Epithelial cell of prostate (primary cell): ENCODE results near the gene ZNF474.

Experiments
- DNase-seq: peaks from one replicate; pipeline ENCODE4 v3.0.0-alpha.2; 2011; ENCODE audit warnings: low read depth, low spot score
- H3K27ac ChIP-seq: fragments of 450-650 bp; 2 replicates; pipeline ENCODE4 v1.5.1; 2017; ENCODE audit warnings: mild to moderate bottlenecking

Gene ZNF474

DNA sequence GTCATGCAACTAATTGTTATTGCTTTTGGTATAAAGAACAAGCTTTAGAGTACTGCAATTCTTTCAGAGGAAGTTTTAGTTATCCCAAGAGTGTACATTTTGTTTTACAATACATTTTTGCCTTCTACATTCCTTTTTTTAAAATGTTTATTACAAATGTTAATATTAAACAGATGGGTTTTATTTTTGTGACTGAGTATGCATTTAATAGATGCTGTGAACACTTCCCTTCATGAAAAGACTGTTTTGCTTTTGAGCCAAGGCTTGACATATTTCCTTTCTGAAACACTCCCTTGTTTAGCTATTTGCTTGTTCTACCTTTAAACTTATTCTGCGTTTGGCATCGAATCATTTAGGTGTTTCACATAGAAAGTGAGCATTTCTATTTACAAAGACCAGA lies 14.8 kb upstream of the ZNF474 start:
- no peak overlapping the region for H3K27ac ChIP-seq
- no peak for DNase-seq

- DNase-seq, result no peak
- no peak overlapping the region for H3K27ac ChIP-seq
Observed at GRCh38 chr5:122118356-122118948, 10.9 kb upstream of the ZNF474 start.

GRCh38 chr5:122119205-122119604 lies 10.1 kb upstream of the ZNF474 start:
- no peak for DNase-seq

DNA sequence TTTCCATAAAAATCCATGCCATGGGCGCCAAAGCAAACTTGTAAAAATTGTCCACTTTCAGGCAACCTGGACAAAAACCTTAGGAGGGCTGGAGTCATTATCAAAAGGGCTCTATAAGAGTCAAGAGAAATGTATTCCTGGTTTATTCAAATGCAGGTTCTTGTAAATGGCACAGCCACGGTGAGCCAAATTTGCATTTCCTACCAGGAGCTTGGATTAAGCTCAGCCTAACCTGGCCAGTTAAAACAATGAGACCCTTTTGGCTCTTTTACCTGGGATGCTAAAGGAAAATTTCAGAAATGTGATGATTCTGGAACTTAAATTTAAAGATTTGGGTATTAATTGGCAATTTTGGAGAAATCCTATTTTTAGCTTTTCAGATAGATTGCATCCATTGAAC lies 8.9 kb upstream of the ZNF474 start:
- no peak overlapping the region for H3K27ac ChIP-seq

More at GRCh38 chr5:122119205-122119604, 10.1 kb upstream of the ZNF474 start:
- no peak overlapping the region for H3K27ac ChIP-seq

DNA sequence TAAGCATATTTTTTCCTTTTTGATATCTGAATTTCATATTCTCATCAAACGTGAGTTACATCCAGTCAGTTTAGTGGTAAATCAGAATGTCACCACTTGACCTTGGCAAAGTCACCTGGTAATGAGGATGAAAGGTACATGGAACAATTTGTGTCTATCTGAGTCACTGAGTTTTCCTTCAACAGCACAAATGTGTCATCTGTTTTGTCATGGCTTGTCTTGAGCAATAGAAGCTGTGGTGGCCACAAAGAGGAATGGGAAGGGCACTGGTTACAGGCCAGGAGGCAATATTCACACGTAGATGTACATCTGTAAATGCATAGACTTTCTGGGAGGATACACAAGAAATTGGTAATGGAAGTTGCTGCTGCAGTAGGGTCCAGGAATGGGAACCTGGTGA lies 8.4 kb upstream of the ZNF474 start:
- DNase-seq, result peak; percentile 29

More for the DNA sequence above, 8.9 kb upstream of the ZNF474 start:
- DNase-seq, result no peak

DNA sequence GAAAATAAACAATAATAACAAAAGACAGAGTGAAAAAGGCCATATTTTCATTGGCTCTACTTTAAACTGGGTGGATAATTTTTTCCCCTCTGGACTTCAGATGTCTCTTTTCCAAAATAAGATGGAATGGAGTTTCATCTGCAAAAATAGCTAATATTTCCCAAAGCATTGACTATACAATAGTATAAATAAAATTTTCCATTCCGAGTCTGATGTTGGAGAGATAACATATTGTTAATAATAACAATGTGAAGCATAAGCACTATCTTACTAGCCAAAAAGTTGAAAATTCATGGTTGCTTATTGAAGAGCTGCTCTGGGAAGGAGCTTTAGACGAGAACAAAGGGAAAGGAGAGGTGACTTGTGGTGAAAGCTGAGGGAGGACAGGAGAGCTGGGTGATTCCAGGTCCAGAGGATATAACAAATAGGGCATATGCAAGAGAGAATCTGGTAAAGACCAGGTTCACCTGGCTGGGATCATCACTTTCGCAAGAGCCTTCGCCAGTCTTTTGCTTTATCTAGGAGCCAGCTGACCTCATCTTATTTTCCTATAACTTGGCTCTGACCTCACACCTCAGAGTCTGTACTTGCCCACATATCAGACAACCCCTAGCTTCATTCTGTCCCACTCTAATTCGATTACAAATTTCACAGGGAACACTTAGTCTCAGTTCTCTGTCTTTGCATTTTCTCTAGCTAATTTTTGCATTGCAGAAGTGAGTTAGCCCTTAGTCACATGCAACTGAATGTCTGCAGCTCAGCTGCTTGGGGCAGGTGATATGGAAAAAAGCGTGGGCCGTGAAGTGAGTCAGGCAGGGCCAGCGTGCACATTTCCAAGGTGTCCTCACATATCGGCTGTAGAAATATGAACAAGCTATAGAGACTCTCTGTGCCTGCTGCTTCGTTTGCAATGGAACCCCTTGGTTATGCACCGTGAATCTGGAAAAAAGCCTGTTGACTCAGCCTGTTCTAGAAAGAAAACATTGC lies 7.6 kb upstream of the ZNF474 start:
- peak; percentile 26 for DNase-seq
- H3K27ac ChIP-seq, result peak overlapping the region; percentile 59

More for the DNA sequence above, 8.4 kb upstream of the ZNF474 start:
- peak overlapping the region; percentile 59 for H3K27ac ChIP-seq

DNA sequence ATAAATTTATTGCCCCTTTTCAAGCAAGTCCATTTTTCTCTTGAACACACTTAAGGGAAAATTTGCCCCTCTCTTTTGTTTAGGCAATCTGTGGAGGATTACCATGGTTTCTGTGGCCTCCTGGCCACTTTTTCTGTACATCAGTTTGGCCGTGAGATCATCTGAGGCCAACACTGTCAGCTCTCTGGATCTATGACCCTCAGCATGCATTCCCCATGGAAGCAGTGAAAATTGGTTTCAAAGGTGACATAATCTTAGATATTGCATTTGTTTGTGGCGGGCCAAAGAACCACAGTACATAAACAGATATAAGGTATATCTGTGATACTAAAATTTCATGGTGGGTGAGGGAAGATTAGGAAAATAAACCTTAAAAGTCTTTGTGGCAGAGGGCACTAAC lies 4.6 kb upstream of the ZNF474 start:
- DNase-seq, result no peak

DNA sequence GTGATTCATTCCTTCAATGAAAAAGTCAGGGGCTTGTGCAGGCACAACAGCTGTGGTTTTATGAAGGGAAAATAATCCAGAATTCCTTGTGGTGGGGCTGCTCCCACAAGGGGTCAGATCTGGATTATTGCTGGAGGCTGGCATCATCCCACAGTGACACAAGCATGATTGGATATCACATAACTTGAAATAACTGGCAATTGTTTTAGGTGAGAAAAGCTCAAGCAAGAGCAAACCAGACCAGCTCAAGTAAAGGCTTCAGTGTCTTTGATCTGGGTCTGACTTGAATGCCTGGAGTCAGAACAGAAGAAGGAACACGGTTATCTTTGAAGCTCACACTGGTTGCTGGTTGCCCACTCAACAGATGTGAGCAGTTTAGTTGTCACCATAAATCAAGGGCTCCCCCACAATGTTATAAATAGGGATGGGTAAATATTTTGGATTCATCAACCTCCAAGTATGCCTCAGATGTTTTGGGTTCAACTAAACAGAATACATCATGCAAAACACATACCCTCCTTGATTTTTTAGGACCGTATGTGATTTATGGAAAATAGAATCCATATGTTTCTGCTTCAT lies 3.1 kb upstream of the ZNF474 start:
- H3K27ac ChIP-seq, result no peak overlapping the region

More for the DNA sequence above, 4.6 kb upstream of the ZNF474 start:
- H3K27ac ChIP-seq, result no peak overlapping the region

DNA sequence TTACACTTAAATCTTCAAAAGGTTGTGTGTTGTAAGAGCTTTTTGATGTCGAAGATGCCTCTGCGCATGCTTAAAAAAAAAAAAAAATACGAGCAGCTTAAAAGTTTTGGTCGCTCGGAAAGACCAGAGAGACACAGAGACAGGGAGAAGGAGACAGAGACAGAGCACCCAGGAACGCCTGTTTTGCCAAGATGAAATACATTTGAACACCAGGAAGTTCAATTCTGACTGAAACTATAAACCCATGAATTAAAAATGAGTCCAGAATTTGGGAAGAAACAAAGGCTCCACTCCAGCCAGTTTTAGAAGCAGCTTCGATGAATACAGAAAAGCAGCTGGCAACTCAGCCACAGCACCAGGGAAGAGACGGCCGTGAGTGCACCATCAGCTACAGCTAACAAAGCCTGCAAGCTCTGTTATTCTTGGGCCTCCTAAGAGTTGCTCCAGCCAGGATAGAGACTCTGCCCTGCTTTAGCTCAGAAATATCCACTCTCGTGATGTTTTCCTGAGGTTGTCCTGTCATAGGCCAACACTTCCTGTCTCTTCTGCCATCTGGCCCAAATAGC lies 2.5 kb upstream of the ZNF474 start:
- DNase-seq, result no peak
- H3K27ac ChIP-seq, result no peak overlapping the region

More for the DNA sequence above, 3.1 kb upstream of the ZNF474 start:
- no peak for DNase-seq

DNA sequence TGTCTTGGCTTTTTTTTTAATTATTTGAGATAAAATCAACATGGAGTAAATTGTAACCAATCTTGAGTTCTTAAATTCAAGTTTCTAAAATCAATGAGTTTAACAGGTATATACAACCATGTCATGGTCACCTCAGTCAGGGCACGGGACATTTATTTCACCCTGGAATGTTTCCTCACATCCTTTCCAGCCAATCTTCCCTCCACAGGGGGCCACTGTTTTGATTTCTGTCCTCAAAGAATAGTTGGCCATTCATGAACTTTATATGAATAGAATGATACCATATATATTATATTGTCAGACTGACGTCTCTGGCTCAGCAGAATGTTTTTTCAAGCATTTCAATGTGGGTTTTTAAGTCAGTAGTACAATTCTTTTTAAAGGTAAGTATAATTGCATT lies 806 bp downstream of the ZNF474 start:
- no peak overlapping the region for H3K27ac ChIP-seq
- no peak for DNase-seq

- DNase-seq, result no peak
- H3K27ac ChIP-seq, result no peak overlapping the region
Observed at GRCh38 chr5:122137702-122138101, 8.4 kb downstream of the ZNF474 start.

GRCh38 chr5:122138356-122138755 lies 9.0 kb downstream of the ZNF474 start:
- DNase-seq, result no peak

GRCh38 chr5:122140900-122141299 lies 11.6 kb downstream of the ZNF474 start:
- no peak for DNase-seq
- no peak overlapping the region for H3K27ac ChIP-seq

More at GRCh38 chr5:122138356-122138755, 9.0 kb downstream of the ZNF474 start:
- H3K27ac ChIP-seq, result no peak overlapping the region

GRCh38 chr5:122141751-122142150 lies 12.4 kb downstream of the ZNF474 start:
- DNase-seq, result no peak
- no peak overlapping the region for H3K27ac ChIP-seq

DNA sequence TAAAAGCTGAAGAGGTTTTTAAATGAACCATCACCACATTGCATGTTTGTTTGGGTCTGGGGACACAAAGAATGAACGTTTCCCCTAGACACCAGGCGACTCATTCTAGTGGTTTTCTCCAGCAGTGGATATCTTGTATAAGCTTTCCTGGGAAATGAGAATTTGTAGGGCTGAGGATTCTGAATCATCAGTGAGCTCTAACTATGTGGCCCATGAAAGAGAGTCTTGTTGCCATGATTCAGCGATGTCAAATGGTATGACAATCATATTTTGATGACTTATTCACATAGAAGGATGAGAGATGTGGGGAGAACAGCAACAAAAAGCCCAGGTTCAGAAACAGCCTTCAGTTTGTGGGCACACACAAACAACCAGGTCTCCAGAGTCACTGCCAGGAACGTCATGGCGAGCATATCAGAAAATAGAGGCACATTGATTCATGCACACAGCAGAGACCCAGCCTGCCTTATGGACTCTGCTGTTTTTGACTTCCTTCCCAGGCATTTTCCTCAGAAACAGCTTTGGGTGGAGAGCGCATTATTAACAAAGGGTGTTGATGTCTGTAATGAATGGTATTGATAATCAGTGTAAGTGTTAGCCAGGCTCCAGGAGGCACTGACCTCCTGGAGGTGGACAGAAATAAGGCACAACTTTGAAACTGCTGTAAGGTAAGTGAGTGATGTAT lies 13.3 kb downstream of the ZNF474 start:
- no peak for DNase-seq
- no peak overlapping the region for H3K27ac ChIP-seq

- no peak overlapping the region for H3K27ac ChIP-seq
- no peak for DNase-seq
Observed at GRCh38 chr5:122144236-122144635, 14.9 kb downstream of the ZNF474 start.

DNA sequence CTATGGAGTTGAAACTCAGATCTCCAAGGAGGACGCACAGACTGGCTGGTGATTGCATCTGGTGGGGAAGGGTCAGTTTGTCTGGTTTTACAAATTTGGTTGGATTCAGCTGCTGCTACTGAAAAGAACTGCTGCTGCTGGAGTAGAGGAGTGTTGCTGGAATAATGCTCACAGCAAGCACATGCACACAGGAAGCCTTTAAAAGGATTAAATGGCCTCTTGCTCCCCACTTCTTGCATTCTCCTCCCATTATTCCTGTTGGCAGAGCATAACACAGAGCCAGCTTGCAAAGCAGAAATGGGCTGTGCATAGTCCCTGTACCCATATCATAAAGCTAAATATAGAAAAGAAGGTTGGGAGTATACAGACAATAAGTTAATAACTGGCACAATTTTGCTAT lies 16.6 kb downstream of the ZNF474 start:
- H3K27ac ChIP-seq, result no peak overlapping the region
- DNase-seq, result no peak

DNA sequence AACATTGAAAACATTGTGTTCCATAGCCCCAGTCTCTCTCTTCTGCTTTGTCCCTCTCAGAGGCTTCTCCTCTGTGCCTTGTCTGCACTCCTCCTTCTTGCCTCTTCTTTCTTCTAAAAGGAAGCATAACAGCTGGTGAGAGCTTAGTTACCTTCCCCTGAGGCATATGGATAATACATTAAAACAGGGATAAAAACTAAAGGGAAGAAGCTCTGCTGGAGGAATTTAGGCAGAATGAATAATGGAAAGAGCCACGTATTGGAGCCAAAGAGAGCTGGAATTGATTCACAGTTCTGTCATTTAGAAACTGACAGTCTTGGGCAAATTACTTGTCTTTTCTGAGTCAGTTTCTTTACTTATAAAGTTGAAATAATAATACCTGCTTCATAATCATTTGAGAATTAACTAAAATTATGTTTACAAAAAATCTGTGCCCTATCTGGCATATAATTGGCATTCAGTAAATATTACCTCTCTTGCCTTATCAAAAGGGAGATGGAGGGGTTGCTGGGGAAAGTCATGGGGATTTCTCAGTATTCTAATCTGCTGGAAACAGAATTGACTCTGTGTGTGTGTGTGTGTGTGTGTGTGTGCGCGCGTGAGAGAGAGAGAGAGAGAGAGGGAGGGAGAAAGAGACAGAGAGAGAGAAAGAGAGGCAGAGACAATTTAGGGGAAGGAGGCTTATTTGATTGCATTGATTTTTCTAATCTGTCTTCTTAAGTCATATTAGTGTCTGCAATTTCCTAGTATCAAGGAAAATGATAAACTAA lies 20.2 kb downstream of the ZNF474 start:
- DNase-seq, result no peak
- H3K27ac ChIP-seq, result no peak overlapping the region

DNA sequence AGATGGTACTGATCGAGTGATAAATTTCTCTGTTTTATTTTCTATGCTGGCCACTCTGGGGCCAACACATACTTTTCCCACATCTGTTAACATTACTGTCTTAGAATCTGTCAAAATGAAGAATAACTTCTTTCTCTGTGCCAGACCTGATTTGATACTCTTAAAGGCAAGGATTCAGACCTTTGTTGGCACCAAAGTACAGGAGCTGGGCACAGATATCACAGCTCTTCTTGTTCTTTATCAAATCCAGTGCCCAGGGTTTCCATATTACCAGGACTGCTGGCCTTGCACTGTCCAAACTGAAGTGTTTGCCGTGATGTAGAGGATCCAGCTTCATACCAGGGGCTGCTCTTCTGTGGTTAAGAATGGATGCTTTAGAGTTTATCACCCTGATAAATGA lies 20.9 kb downstream of the ZNF474 start:
- no peak overlapping the region for H3K27ac ChIP-seq
- DNase-seq, result no peak
